Loucy (cell line): Measurements from ENCODE around the gene TAX1BP1.

Experiments
- H2AFZ ChIP-seq: fragments of 200-600 bp; sonication (generic); 2 replicates; pipeline ENCODE4 v1.6.0; 2016; ENCODE audit warnings: antibody characterized with exemption, mild to moderate bottlenecking, low read length, moderate library complexity
- H3F3A ChIP-seq: fragments of 200-600 bp; 2 replicates; pipeline ENCODE4 v1.6.0; 2016; ENCODE audit warnings: antibody characterized with exemption, low read depth, mild to moderate bottlenecking
- H3K27me3 ChIP-seq: fragments of 200-600 bp; sonication (generic); 2 replicates; pipeline ENCODE4 v1.6.1; 2014; ENCODE audit warnings: low read length, mild to moderate bottlenecking; ENCODE audit not compliant: insufficient read depth, poor library complexity, severe bottlenecking
- H3K36me3 ChIP-seq: fragments of 200-600 bp; sonication (generic); 2 replicates; pipeline ENCODE4 v1.6.1; 2016; ENCODE audit warnings: low read length; ENCODE audit not compliant: insufficient read depth
- H3K4me1 ChIP-seq: fragments of 200-600 bp; sonication (generic); 2 replicates; pipeline ENCODE4 v1.5.1; 2014; ENCODE audit warnings: low read length, mild to moderate bottlenecking; ENCODE audit not compliant: insufficient read depth, poor library complexity, severe bottlenecking
- H3K4me2 ChIP-seq: fragments of 200-600 bp; sonication (generic); 2 replicates; pipeline ENCODE4 v1.6.0; 2014; ENCODE audit warnings: antibody characterized with exemption, low read length, low read depth, mild to moderate bottlenecking; ENCODE audit not compliant: poor library complexity, severe bottlenecking
- H3K4me3 ChIP-seq: fragments of 200-600 bp; sonication (generic); 2 replicates; pipeline ENCODE4 v1.5.1; 2014; ENCODE audit warnings: low read length, mild to moderate bottlenecking, mixed read lengths; ENCODE audit not compliant: poor library complexity, severe bottlenecking
- H3K79me2 ChIP-seq: fragments of 200-600 bp; sonication (generic); 2 replicates; pipeline ENCODE4 v1.6.1; 2014; ENCODE audit warnings: low read length; ENCODE audit not compliant: insufficient read depth
- H3K9ac ChIP-seq: fragments of 200-600 bp; sonication (generic); 2 replicates; pipeline ENCODE4 v1.6.0; 2014; ENCODE audit warnings: mild to moderate bottlenecking, low read depth, low read length, moderate library complexity; ENCODE audit not compliant: poor library complexity, severe bottlenecking
- H3K9me2 ChIP-seq: fragments of 200-600 bp; sonication (generic); replicated peaks from 2 replicates; pipeline ENCODE4 v1.6.1; 2016; ENCODE audit warnings: low read depth, low read length, mixed read lengths
- H3K9me3 ChIP-seq: fragments of 200-600 bp; sonication (generic); 2 replicates; pipeline ENCODE4 v1.6.1; 2014; ENCODE audit warnings: mild to moderate bottlenecking, antibody characterized with exemption, low read length, low read depth; ENCODE audit not compliant: insufficient read depth
- H4K20me1 ChIP-seq: fragments of 200-600 bp; sonication (generic); 2 replicates; pipeline ENCODE4 v1.6.0; 2014; ENCODE audit warnings: antibody characterized with exemption, low read length, mild to moderate bottlenecking; ENCODE audit not compliant: insufficient read depth, poor library complexity, severe bottlenecking
- EZH2phosphoT487 ChIP-seq: fragments of 200-600 bp; IDR thresholded peaks from 2 replicates; pipeline ENCODE4 v1.6.1; 2018; ENCODE audit warnings: antibody characterized with exemption, mild to moderate bottlenecking, moderate library complexity, borderline replicate concordance
- TF ChIP-seq, protein P1 (sequence below): fragments of 200-600 bp; sonication (generic); conservative IDR thresholded peaks from 2 replicates; pipeline ENCODE4 v1.5.1; 2014; ENCODE audit warnings: mild to moderate bottlenecking, antibody characterized with exemption, low read length

Gene TAX1BP1

DNA sequence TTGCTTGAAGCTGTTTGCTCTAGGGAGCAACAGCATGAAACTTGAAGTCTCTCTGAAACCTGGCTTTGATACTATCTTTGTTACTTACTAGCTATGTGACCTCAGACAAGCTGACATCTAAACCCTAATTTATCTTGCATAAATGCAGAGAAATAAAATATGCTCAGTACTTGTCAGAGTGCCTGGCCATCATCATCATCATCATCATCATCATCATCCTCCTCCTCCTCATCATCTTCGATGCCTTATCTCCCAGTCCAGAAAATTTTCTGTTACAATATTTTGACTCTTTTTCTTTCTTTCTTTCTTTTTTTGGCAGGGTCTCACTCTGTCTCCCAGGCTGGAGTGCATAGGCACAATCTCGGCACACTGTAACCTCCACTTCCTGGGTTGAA lies 34.8 kb upstream of the TAX1BP1 start:
- Histone ChIP-seq H3K4me1 (peaks cover 19% of the 10 kb centered on the region), H3K36me3 (no peaks in the 10 kb centered on the region), H3K9me3 (no peaks in the 10 kb centered on the region), H3K79me2 (no peaks in the 10 kb centered on the region), H3K9ac (no peak overlapping the region), H2AFZ (no peak overlapping the region), H4K20me1 (no peaks in the 10 kb centered on the region), H3F3A (no peaks in the 10 kb centered on the region), H3K9me2 (no peaks in the 10 kb centered on the region), H3K4me2 (no peak overlapping the region), H3K4me3 (no peak overlapping the region), H3K27me3 (no peaks in the 10 kb centered on the region)
- no peak for TF ChIP-seq EZH2phosphoT487
- TF ChIP-seq, protein P1, sequence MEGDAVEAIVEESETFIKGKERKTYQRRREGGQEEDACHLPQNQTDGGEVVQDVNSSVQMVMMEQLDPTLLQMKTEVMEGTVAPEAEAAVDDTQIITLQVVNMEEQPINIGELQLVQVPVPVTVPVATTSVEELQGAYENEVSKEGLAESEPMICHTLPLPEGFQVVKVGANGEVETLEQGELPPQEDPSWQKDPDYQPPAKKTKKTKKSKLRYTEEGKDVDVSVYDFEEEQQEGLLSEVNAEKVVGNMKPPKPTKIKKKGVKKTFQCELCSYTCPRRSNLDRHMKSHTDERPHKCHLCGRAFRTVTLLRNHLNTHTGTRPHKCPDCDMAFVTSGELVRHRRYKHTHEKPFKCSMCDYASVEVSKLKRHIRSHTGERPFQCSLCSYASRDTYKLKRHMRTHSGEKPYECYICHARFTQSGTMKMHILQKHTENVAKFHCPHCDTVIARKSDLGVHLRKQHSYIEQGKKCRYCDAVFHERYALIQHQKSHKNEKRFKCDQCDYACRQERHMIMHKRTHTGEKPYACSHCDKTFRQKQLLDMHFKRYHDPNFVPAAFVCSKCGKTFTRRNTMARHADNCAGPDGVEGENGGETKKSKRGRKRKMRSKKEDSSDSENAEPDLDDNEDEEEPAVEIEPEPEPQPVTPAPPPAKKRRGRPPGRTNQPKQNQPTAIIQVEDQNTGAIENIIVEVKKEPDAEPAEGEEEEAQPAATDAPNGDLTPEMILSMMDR = no peak

DNA sequence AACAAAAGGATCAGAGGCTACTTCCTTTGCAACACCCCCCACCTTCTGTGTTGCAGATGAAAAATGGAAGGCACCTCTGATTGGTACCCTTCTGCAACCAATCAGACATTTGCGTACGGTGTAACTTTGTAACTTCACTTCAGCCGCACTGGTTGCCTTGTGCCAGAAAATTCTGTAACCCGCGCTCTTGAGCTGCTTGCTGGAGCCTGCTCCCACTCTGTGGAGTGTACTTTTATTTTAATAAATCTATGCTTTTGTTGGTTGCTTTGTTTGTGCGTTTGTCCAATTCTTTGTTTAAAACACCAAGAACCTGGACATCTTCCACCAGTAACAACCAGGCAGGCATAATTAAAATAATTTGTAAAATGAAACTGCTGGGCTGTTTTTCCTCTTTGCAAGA lies 31.5 kb upstream of the TAX1BP1 start:
- Histone ChIP-seq H3K4me2 (no peak overlapping the region), H4K20me1 (no peaks in the 10 kb centered on the region), H3K9me3 (no peaks in the 10 kb centered on the region), H3F3A (no peaks in the 10 kb centered on the region), H3K9ac (no peak overlapping the region), H3K79me2 (no peaks in the 10 kb centered on the region), H3K9me2 (no peaks in the 10 kb centered on the region), H3K4me1 (peaks cover 22% of the 10 kb centered on the region), H2AFZ (no peak overlapping the region), H3K4me3 (no peak overlapping the region), H3K27me3 (no peaks in the 10 kb centered on the region), H3K36me3 (no peaks in the 10 kb centered on the region)
- no peak for TF ChIP-seq EZH2phosphoT487
- TF ChIP-seq, protein P1 = no peak

DNA sequence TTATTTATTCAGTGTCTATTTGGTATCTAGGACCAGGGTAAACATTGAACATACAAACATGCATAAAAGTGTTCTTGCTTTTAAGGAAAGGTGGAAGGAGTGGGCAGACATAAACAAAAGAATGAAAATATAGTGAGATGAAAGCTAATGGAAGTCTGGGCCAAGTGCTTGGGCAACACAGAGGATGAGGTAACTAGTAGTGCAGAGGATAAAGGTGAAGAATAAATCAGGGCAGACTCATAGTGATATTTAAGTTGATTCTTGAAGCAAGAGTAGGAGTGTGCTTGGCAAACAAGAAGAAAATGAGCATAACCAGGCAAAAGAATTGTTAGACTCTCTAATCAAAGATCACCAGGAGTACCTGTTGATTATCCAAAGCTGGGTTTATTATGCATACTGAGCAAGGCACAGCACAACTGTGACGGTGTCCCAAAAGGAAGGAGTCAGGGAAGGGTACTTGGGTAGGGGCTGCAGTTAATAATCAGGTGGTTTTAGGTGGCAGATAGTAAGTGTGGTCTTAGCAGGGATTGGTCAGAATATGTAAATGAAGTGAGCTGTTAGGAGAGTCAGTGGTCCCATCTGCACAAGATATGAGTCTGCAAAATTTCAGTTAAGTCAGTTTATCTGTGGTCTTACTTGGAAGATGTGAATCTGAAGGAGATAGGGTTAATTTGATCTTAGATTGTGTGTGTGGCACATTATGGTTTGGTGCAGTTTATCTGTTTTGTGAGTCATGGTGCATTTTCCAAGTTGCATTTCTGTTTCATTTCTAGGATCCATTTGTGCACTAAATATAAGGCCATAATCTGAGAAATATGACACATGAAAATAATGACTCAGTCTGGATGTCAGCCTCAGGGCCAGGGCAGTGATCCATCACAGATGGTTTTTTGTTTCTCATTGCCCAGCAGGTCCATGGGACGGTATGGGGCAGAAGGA lies 30.6 kb upstream of the TAX1BP1 start:
- TF ChIP-seq EZH2phosphoT487 = no peak
- TF ChIP-seq, protein P1 = no peak
- peak overlapping the region; percentile 36 for H3K4me2 ChIP-seq

More for the DNA sequence above, 30.6 kb upstream of the TAX1BP1 start:
- Histone ChIP-seq H2AFZ (peak overlapping the region; percentile 34; the same call in 1 of the 2 replicates), H3F3A (no peaks in the 10 kb centered on the region), H3K4me1 (peaks cover 22% of the 10 kb centered on the region), H3K79me2 (no peaks in the 10 kb centered on the region), H3K36me3 (no peaks in the 10 kb centered on the region), H3K27me3 (no peaks in the 10 kb centered on the region), H3K9ac (peak overlapping the region; percentile 33), H3K4me3 (peak overlapping the region; percentile 7), H4K20me1 (no peaks in the 10 kb centered on the region), H3K9me2 (no peaks in the 10 kb centered on the region), H3K9me3 (no peaks in the 10 kb centered on the region)
